GM18498 (cell line): ENCODE results near the gene PEA15.

Source experiments
- ATAC-seq: cut with Tn5 transposase; IDR thresholded peaks from one replicate; pipeline ENCODE4 v1.9.1; 2021; ENCODE audit warnings: mild to moderate bottlenecking, moderate library complexity; ENCODE audit not compliant: unreplicated experiment

PEA15 gene, protein sequence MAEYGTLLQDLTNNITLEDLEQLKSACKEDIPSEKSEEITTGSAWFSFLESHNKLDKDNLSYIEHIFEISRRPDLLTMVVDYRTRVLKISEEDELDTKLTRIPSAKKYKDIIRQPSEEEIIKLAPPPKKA

DNA sequence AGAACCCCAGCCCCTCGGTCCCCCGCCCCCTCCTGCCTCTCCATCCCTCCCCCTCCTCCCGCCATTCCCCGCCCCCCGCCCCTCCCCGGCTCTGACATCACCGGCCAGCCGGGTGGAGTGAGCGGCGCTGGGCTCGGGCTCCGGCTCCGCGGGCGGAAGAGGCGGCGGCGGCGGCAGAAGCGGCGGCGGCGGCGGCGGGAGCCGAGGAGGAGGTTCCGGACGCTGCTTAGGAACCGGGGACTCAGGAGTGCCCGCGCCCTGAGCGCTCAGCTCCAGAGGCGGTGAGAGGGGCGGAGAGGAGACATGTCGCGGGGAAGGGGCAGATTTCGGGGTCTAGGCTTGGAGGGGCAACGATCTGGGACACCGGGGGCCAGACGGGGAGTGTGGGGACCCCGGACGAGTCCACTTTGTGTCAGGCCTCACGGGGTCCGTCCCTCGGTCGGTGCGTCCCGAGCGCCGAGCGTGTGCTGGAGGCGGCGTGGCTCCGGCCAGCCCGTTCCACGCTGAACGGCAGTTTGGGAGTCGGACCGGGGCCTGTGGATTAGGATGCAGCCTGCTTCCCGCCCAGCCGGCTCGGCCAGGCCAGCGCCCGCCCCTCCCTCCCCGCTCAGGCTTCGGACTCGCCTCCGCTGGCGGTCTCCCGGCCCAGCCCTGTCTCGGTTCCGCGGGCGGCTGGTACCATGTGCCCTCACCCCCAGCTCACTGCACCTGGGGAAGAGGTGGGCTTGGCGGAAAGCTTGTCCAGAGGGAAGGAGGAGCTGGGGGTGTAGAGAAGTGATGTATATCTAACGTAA, at the start of gene PEA15:
Gene PEA15 (plus strand): TSS at position 143 of the 794 bp plus-strand sequence. CDS start 6,161 bp downstream, outside the sequence.
- ATAC-seq = peak; percentile 42

DNA sequence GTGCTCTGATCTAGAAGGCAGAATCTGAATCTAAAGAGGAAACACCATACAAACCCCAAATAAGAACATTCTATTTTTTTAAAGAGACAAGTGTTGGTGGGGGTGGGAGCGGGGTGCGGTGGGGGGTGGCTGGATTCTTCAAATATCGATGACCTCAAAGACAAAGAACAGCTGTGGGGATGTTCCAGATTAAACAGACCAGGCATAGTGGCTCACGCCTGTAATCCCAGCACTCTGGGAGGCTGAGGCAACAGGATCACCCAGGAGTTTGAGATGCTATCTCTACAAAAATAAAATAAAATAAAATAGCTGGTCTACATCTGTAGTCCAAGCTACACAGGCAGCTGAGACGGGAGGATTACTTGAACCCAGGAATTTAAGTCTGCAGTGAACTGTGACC, 48.8 kb upstream of the PEA15 start:
- no peak for ATAC-seq

DNA sequence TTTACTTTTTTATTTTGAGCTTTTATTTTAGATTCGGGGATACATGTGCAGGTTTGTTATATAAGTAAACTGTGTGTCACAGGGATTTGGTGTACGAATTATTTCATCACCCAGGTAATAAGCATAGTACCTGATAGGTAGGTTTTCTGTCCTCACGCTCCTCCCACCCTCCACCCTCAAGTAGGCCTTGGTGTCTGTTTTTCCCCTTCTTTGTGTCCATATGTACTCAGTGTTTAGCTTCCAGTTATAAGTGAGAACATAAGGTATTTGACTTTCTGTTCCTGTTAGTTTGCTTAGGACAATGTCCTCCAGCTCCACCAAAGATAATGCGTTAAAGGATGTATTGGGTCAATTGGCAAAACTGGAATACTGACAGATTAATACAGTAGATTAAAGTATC, 48.0 kb upstream of the PEA15 start:
- ATAC-seq = no peak

DNA sequence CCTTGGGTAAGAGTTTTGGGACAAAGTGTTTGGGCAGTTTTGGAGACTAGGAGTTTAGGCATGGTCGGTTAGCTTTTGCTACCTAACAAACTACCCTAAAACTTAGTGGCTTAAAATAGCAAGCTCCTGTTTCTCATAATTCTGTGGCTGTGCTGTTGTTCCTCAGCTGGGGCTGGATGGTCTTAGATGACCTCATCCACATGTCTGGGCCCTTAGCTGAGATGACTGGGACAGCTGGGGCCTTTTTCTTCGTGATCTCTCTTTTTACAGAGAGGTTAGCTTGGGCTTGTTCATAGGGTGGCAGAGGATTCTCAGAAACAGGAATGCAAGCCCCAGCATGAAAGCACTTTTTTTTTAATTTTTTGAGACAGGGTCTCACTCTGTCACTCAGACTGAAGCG, 47.2 kb upstream of the PEA15 start:
- no peak for ATAC-seq

DNA sequence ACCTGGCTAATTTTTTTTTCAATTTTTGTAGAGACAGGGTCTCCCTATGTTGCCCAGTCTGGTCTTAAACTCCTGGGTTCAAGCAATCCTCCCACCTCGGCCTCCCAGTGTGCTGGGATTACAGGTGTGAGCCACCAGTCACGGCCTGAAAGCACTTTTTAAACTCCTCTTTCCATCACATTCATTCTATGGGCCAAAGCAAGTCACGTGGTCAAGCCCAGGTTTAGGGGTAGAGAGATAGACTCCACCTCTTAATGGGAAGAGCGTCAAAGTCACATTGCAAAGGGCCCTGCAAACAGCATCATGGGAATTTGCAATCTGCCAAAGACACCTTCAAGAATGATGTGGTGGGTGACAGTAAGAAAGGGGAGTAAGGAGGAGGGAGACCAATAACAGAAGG, 46.6 kb upstream of the PEA15 start:
- ATAC-seq = no peak

DNA sequence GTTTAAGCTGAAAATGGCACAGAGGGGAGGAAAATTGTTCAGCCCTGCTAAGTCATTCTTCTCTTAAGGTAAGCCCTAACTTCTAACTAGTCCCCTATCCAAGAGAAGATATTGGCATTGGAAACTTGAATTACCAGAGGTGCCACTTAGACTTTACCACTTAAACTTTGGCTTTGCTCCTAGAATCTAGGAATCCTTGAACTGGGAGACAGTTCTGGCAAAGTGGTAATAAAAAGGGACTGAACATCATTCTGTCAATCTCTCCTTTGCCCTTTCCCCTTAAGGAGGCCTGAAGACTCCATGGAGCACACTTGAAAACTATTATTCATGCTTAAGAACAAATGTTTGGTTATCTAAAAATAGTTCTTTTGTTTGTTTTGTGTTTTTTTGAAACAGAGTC, 45.3 kb upstream of the PEA15 start:
- ATAC-seq = no peak

DNA sequence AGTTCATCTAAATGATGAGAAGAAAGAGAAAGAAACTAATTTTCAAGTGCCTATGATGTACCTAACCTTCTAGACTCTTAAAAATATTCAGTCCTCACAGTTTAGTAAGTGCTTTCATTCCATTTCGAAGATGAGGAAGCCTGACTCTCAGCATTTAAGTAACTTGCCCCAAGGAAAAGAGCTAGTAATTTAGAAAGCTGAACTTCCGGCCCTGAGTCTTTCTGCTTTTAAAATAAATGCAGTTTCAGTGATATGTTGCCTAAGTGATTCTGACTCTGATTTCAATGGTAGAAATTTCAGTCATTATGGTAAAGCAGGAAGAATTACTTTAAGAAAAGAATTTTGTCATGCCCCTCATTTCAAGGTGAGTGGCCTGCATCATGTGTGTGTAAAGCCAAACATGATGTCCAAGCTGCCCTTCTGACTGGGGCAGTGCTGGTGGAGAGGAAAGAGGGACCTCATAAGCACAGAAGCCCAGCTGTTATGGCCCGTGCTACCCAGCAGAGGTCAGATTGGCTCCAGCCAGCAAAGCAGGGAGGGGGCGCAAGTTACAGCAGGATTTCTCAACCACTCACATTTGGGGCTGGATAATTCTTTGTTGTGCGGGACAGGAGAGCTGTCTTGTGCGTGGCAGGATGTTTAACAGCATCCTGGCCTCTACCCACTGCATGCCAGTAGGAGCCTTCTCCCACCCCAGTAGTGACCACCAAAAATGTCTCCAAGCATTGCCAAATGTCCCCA, 43.0 kb upstream of the PEA15 start:
- no peak for ATAC-seq

DNA sequence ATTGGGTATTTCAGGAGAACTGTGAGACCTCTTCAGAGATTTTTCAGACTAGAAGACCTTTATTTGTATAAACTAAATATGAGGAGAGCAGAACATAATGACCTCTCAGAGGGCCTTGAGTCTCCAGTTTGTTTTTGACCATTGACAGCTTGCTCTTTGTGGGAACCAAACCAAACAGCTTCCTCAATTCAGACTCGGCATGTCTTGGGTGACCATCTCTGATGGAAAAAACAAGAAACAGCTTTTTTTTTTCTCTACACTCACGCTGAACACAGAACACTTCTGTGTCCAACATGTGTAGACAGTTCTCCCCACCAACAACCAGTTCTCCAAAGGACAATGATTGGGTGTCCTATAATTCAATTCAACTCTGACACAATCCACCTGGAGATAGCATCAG, 42.3 kb upstream of the PEA15 start:
- ATAC-seq = no peak

DNA sequence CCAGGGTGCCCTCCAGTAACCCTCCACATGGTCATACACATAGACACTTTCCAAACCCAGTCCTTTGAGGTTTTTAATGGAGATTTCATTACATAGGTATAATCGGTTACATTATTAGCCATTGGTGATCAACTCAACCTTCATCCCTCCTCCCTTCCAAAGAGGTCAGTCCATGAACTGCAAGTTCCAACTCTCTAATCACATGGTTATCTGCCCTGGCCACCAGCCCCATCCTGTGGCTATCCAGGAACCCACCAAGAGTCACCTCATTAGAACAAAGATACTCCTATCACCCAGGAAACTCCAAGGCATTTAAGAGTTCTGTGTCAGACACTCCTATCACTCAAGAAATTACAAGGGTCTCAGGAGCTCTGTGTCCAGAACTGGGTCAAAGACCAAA, 41.6 kb upstream of the PEA15 start:
- ATAC-seq = no peak

DNA sequence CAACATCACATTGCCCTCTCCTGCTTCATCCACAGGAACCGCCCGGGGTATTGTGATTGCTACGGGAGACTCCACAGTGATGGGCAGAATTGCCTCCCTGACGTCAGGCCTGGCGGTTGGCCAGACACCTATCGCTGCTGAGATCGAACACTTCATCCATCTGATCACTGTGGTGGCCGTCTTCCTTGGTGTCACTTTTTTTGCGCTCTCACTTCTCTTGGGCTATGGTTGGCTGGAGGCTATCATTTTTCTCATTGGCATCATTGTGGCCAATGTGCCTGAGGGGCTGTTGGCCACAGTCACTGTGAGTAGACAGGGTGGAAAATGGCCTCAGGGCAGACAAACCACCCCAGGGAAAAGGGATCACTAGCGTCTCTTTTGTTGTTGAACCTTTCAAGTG, 41.1 kb upstream of the PEA15 start:
- ATAC-seq = no peak

DNA sequence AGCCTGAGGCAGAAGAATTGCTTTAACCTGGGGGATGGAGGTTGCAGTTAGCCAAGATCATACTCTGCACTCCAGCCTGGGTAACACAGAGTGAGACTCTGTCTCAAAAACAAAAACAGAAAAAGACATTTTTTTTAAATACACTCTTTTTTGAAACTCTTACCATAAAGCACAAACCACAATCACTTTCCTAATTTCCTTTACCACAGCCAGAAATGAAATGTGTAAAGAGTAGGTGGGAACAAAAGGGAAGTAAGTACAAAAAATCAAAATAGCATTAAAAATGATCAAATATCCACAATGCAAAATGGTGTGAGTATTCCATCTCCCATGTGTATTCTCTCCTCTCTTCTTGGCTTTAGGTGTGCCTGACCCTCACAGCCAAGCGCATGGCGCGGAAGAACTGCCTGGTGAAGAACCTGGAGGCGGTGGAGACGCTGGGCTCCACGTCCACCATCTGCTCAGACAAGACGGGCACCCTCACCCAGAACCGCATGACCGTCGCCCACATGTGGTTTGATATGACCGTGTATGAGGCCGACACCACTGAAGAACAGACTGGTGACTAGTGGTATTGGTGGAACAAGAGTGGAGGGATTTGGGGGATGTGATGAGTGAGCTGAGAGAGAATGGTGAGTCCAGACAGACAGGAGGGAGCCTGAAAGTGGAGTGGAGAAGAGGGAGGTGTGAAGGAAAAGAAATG, 38.9 kb upstream of the PEA15 start:
- no peak for ATAC-seq

DNA sequence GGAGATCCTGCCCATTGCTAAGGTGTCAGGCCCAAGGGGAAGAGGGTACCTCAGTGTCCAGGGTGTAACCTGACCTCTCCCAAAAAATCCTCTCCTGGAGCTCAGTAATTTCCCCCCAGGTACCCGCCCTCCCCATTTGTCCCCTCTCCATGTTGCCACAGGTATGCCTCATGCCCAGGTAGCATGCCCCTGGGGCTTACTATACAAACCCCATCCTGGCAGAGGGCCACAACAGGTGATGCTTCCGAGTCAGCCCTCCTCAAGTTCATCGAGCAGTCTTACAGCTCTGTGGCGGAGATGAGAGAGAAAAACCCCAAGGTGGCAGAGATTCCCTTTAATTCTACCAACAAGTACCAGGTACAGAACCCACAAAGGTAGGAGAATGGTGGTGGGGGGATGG, 38.1 kb upstream of the PEA15 start:
- ATAC-seq = no peak

DNA sequence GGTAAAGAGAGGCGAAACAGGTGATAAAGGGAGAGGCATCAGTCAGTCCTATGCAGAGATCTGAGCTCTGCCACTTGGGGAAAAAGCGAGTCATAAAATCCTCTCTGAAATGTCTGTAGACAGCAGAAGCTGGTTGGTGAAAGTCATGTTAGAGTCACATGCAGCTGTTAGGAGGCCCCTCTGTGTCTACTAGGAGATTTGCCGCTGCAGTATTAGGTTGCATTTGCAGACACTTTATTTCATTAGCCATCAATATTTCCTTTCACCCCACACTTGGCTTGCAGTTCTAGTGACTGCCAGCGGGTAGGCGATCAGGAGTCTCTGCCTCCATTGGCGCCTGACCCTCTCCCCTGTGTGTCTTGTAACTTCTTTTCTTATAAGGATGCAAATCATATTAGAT, 37.6 kb upstream of the PEA15 start:
- ATAC-seq = no peak

DNA sequence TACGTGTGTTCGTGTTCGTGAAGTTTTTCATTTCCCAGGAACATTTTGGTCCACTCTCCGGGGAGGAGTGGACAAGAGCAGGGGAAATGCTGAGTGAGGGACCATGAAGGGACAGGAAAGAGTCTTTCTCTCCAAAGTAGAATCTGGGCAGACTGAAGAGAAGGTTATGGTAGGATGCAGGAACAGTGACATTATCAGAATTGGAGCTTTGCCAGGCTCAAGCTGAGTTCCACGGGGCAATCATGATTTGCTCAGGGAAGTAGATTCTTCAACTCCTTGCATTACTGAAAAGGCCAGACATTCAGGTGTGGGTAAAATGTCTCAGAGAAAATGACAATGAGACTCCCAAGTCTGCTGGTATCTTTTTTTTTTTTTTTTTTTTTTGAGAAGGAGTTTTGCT, 37.2 kb upstream of the PEA15 start:
- ATAC-seq = no peak

DNA sequence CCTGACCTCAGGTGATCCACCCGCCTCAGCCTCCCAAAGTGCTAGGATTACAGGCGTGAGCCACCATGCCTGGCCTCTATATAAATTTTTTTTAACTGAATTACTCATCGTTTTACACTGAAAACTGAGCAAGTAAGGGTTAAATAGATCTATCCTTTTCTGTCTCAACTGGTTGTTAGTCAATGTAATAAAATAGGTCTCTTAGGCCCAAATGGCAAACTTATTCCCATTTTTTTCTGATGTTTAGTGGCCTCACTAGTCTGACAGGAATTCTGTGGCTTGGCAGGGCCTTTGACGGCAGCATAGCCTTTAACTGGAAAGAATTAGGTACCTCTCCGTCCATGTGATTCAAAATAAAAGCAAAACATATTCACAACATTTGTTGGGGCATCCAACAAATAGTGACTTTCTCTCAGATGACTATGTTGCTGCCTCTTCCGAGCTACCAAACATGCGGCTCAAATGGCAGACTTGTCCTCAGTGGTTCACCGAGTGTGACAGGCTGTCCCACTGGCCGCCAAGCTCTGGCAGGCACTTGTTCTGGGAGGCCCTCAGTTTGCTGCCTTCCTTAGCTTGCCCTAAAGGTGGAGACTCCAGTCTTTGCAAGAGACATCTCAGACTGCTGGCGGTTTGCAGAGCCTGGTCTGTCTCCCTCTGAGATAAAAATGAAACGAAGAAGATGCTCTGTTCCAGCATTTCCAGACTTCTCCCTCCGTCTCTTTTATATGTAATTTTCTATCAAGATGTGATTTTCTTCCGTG, 36.4 kb upstream of the PEA15 start:
- no peak for ATAC-seq

DNA sequence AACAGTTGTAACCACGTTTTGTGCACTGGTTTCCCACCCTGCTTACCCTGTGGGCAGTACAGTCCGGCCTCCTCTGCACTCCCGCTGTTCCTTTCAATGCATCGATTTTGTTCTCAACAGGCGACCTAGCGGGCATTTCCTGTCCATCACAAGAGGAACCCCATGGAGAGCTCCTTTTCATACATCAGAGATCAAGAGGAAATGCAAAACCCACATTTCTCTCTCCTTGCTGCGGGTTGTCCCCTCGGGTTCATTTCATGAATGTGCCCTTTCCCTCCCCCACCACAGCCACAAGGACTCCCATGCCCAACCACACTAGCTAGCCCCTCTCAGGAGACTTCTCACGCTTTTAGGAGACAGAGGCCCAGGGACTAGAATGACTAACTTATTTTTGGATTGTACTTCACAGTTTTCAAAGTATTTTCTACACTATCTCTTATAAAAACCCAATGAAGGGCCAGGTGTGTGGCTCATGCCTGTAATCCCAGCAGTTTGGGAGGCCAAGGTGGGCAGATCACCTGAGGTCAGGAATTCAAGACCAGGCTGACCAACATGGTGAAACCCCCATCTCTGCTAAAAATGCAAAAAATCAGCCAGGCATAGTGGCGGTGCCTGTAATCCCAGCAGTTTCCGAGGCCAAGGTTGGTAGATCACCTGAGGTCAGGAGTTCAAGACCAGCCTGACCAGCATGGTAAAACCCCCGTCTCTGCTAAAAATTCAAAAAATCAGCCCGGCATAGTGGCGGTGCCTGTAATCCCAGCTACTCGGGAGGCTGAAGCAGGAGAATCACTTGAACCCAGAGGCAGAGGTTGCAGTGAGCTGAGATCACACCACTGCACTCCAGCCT, 35.4 kb upstream of the PEA15 start:
- ATAC-seq = no peak

DNA sequence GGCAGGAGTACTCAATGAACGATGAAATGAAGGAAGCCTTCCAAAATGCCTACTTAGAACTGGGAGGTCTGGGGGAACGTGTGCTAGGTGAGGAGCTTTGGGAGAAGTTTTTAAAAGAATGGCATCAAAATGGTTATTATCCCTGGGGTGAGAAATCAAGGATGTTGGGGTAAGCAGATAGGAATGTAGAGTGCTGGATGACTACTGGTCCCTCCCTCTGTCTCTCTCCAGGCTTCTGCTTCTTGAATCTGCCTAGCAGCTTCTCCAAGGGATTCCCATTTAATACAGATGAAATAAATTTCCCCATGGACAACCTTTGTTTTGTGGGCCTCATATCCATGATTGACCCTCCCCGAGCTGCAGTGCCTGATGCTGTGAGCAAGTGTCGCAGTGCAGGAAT, 33.8 kb upstream of the PEA15 start:
- ATAC-seq = no peak

DNA sequence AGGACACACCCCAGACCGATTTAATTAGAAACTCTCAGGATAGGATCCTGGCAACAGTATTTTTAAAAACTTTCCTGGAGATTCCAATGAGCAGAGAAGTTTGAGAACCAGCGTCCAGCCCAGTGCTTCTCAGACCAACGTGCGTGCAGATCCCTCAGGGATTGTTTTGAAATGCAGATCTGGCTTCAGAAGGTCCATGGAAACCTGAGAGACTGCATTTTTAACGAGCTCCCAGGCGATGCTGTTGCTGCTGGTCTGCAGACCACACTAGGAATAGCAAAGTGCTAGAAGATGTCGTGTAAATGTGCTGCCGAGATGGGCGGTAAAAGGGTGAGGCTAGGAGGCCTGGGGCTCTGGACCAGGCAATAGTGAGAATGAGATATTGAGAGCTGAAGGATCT, 33.2 kb upstream of the PEA15 start:
- no peak for ATAC-seq

DNA sequence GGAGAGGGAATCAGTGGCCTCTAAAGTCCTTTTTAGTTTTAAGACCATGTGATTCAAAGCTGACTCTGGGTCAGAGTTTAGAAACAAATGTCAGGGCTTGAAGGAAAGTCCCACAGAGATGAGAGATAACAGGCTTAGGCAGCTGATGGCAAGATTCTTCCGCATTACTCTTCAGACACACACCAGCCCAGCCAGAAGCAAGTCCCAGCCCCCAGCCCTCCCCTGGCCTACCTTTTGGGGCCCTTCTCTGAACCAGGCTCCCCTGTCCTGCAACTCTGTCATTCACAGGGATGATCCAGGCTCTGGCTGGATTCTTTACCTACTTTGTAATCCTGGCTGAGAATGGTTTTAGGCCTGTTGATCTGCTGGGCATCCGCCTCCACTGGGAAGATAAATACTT, 28.0 kb upstream of the PEA15 start:
- no peak for ATAC-seq

DNA sequence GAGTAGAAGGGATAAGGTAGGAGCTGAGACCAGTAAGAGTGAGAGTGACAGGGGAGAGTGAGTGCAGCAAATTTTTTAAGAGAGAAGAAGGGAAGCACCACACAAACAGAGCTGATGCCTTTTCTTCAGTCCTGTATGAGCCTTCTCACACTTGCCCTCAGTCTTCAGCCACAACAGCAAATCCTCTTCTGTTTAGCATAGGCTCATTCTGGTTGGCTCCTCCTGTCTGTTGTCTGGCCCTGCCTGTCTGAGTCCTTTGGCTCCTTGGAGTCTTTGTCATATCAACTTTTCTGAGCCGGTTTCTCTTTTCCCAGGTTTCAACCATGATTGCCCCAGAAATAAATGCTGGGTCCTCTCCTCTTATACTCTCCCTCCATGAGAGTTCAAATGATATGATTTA, 27.5 kb upstream of the PEA15 start:
- no peak for ATAC-seq
